HG03159 (cell line): ENCODE data around the gene ACBD7.

ENCODE experiments used
- ATAC-seq: cut with Tn5 transposase; IDR thresholded peaks from one replicate; pipeline ENCODE4 v1.9.1; 2021; ENCODE audit warnings: mild to moderate bottlenecking, moderate library complexity; ENCODE audit not compliant: unreplicated experiment

Gene ACBD7

DNA sequence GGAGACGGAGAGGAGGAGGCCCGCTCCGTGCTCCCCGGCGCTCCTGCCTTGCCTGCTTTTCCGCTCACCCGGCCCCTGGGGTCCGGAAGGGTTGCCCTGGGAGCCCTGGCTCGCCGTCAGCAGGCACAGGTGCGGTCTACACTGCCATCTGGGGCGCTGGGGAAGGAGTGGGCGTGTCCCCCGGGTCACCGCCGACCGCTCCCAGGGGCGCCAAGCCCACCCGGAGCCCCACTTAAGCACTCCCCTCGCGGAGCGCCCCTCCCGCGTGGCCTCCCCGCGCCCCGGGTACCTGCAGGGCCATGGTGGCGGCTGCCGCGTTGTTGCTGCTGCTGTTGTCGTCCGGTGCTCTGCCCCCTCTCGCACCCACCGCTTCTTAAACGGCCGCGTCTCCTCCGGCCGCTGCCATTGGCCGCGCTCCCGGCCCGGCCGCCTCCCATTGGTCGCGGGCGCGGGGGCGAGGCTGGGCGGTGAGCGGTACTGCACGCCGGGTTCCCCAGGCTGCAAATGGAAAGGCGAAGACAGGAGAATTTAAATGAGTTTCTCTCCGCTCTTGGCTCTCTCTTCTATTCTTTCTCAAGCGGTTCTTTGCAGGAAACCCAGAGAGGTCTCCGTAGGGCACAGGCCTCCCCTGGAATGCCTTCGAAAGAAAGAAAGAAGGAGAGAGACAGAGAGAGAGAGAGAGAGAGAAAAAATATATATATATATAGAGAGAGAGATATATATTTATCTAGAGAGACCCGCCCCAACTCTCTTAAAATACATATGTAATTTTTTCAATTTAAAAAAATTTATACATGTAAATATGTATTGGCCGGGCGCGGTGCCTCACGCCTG is at the start of gene ACBD7:
TSS of gene ACBD7 (minus strand) at position 349 of the 834 bp plus-strand sequence. CDS start at position 301, 48 bp downstream.
- peak; percentile 99 for ATAC-seq

DNA sequence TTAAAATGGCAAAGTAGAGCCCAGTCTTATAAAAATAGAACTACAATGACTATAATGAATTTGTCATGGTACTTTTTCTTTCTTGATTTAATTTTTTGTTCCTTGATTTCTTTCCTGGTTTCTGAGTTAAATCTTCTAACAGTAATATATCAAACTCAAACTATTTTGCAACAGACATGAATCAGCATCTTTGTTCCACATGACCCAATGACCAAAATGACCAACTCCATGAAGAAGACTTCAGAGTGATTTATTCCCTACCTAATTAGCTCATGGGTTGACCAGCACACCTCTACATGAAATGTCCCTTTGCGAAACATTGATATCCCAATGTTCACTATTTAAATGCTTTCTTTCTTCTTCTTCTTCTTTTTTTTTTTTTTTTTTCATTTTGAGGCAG is 49.1 kb upstream of the ACBD7 start:
- no peak for ATAC-seq

- no peak for ATAC-seq
Measured at GRCh38 chr10:15137036-15137359, 48.4 kb upstream of the ACBD7 start.

DNA sequence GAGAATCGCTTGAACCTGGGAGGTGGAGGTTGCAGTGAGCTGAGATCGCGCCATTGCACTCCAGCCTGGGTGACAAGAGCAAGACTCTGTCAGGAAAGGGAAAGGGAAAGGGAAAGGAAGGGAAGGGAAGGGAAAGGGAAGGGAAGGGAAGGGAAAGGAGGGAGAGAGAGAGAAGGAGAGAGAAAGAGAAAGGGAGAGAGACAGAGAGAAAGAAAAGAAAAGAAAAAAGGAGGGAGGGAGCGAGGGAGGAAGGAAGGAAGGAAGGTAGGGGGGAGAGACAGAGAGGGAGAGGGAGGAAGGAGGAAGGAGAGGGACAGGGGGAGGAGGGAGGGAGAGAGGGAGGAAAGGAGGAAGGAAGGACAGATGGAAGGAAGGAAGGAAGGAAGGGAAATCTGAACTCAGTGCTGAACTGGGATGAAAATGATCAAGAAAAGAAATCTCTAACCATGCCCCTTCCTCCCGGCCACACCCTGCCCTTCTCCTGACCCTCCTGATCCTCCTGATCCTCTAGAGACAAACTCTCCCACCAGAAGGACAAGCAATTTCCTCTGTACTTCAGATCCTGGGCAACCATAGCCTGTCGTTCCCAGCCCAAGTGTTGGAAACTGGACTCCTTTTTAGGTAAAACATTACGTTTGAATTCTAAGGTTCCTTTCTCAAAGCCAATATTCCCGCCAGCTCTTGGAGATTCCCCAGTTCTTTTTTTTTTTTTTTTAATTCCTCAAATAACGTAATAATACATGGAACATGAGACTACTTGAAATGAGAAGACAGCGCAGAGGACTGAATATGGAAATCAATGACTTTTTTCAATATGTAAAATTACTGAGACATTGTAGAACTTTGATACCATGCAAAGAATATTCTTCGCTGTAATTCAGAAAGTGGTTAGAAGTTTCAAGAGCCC is 47.8 kb upstream of the ACBD7 start:
- ATAC-seq: no peak

GRCh38 chr10:15131330-15131729 is 42.8 kb upstream of the ACBD7 start:
- ATAC-seq: no peak

- ATAC-seq: no peak
Measured at GRCh38 chr10:15124908-15125307, 36.3 kb upstream of the ACBD7 start.

DNA sequence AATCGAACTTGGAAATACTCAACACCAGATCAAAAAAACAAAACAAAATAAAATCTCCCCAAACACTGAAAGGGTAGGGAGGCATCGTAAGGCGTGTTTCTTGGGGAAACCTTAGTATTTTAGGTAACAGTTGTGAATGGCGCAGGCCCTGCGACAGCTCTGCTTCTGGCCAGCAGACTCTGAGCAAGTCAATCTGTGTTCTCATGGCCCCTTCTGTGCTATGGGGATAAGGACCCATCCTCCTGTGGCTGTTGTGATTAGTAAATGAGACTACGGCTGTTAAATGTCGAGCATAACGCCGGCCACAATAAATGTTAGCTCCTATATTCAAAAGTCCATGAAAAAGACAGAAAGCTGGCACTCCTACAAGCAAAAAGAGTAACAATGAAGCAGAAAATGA is 35.6 kb upstream of the ACBD7 start:
- no peak for ATAC-seq

DNA sequence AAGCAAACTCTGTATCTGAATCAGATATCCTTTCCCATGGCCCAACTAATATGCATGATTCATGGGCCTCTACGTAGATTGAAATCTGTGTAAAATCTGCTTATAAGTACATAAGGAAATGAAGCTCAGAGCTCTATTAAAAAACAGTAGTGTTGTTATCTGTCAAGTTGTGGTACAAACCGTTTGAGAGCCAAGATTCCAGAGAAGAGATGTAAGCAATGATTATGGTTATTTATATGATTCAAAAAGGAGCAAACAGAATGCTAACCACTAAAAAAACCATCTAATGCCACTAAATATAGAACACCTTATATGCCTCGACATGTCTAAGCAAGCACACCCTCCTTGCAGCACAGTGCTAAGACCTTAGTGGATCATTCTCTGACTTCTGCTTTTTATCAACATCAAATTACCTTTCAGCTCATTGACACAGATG is 35.2 kb upstream of the ACBD7 start:
- no peak for ATAC-seq

- peak; percentile 85 for ATAC-seq
Measured at GRCh38 chr10:15122477-15123030, 34.0 kb upstream of the ACBD7 start.

DNA sequence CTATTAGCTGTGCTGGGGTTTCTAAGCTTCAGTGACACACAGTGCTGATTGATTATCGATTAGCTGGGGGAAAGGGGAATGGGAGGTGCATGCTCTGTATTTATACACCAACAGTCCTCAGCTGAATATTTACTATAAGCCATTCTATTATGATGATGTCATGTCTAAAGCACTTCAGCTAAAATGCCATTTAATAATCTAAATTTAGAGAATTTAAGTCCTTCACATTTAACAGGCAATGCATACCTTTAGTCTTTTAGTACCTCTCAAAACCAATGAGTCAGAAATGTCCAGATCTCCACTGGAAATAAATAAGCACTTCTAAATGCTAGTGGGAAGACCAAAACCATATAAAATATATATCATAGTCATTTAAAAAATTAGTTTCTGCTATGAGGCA is 33.1 kb upstream of the ACBD7 start:
- ATAC-seq: no peak

- ATAC-seq: no peak
Measured at GRCh38 chr10:15120523-15120922, 31.9 kb upstream of the ACBD7 start.

GRCh38 chr10:15118615-15119014 is 30.0 kb upstream of the ACBD7 start:
- ATAC-seq: no peak

- no peak for ATAC-seq
Measured at GRCh38 chr10:15116225-15116624, 27.6 kb upstream of the ACBD7 start.

DNA sequence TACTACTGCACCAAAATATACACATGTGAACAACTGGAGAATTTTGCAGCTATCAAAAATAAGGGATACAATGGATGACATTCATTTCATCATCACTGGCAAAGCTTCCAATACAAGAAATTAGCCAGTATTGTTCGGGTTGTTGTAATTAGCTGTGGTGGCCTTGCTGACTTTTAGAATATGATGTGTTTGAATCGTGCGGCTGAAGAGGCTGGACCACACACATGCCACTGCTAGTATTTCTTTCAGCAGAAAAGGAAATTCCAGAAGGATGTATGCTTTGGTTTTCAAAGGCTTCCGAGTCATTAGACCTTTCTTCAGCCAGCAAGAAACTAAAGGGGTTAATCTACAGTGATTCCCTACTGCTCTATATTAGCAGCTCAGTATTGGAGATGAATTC is 25.2 kb upstream of the ACBD7 start:
- ATAC-seq: no peak

DNA sequence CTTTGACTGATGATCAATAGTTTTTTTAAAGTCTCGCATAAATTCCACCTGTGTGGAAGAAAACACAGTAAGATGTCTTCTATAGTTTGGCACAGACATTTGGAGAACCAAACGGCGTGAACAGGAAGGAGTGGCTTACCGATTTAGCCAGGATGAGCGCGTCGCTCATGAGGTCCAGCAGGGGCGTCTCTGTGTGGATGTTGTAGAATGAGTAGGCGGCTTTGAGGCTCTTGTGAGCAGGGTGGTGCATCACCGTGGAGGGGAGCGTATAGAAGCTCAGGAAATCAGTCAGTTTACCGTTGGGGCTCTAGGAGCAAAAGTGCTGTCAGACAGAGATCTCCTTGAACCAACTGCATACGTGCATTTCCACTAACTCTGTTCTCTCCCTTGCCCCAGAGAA is 24.1 kb upstream of the ACBD7 start:
- no peak for ATAC-seq

GRCh38 chr10:15106352-15107013 is 17.9 kb upstream of the ACBD7 start:
- peak; percentile 84 for ATAC-seq

- ATAC-seq: no peak
Measured at GRCh38 chr10:15103513-15103912, 14.9 kb upstream of the ACBD7 start.

DNA sequence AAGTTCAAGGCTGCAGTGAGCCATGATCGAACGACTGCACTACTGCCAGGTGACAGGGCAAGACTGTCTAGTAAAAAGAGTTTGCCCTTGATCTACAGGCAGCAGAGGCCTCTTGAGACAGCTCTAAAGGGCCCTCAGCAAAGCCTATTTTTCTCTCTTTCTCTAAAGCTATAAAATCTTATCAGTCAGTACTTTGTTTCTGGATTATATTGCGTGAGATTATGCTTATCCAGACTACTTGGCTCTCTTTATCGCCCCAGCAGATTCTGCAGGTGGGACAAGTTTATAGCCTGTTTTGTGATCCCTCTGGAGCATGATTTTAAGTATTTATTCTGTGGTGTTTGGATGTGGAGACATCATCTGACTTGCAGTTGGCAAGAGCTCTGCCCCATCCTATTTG is 11.3 kb upstream of the ACBD7 start:
- ATAC-seq: no peak

GRCh38 chr10:15097011-15097812 is 8.6 kb upstream of the ACBD7 start, which contains the start of gene RPP38:
Gene RPP38, plus strand, starts transcription at chr10:15097355. Its CDS starts 5,960 bp downstream, at chr10:15103315.
- peak; percentile 77 for ATAC-seq

DNA sequence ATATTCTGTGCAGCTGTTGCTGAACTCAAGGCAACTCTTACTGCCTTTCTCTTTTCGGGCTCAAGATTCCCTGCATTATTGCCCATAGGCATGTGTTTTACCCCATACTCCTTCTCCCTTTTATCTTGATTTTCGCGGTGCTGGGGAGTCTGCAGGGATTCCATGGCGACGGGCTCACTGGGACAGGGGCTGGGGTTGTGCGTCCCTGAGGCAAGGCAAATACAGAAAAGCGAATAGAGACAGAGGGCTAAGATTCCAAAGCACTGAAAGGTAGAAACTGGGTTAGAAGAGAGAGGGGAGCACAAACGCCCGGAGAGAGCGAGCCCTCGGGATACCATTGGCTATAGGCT is 8.1 kb upstream of the ACBD7 start:
- ATAC-seq: no peak
